HepG2 (cell line): Measurements from ENCODE around the gene GGT7.

Experiments
- ARID3A ChIP-seq: IDR thresholded peaks from 2 replicates; pipeline ENCODE4 v1.6.1; 2012; ENCODE audit warnings: low read depth, low read length, improper control_type of control experiment
- CBX1 ChIP-seq: IDR thresholded peaks from one replicate; pipeline ENCODE4 v1.6.1; 2016; ENCODE audit warnings: antibody characterized with exemption, low read depth
- CTCF ChIP-seq: sonication (generic); formaldehyde crosslinking; IDR thresholded peaks from 2 replicates; pipeline ENCODE4 v1.5.0; 2020; ENCODE audit warnings: mild to moderate bottlenecking, missing genetic modification reagents, moderate library complexity
- HBP1 ChIP-seq: IDR thresholded peaks from 2 replicates; pipeline ENCODE4 v1.6.1; 2016; ENCODE audit warnings: low read depth, control low read depth
- NPAS2 ChIP-seq: sonication (generic); formaldehyde crosslinking; IDR thresholded peaks from 2 replicates; pipeline ENCODE4 v1.8.0; 2022; ENCODE audit warnings: mild to moderate bottlenecking, missing genetic modification reagents, borderline replicate concordance
- NR2C2 ChIP-seq: sonication (generic); formaldehyde crosslinking; IDR thresholded peaks from 2 replicates; pipeline ENCODE4 v1.4.0; 2020; ENCODE audit warnings: missing genetic modification reagents, mild to moderate bottlenecking, moderate library complexity, borderline replicate concordance
- POLR2A ChIP-seq, 2 experiments: IDR thresholded peaks; 2 replicates each; pipeline ENCODE4 v1.6.1; 2011; ENCODE audit warnings: low read depth in 2 of 2, low read length in 2 of 2, mild to moderate bottlenecking in 1 of 2, moderate library complexity in 1 of 2; ENCODE audit not compliant: insufficient read depth in 1 of 2
- POLR2AphosphoS2 ChIP-seq: IDR thresholded peaks from 2 replicates; pipeline ENCODE4 v1.6.1; 2011; ENCODE audit warnings: low read depth, low read length, improper control_type of control experiment
- POLR2AphosphoS5 ChIP-seq: IDR thresholded peaks from 2 replicates; pipeline ENCODE4 v1.6.1; 2012; ENCODE audit warnings: low read depth, low read length
- RXRA ChIP-seq: sonication (generic); formaldehyde crosslinking; IDR thresholded peaks from 2 replicates; pipeline ENCODE4 v1.5.1; 2020; ENCODE audit warnings: missing genetic modification reagents
- SRSF1 ChIP-seq: fragments of 200-400 bp; formaldehyde crosslinking; optimal IDR thresholded peaks from 2 replicates; pipeline ENCODE3; 2017; ENCODE audit warnings: mild to moderate bottlenecking, low read depth, low read length, moderate library complexity
- TCF7L2 ChIP-seq: IDR thresholded peaks from 2 replicates; pipeline ENCODE4 v1.6.1; 2011; ENCODE audit warnings: mild to moderate bottlenecking, low read depth, low read length, moderate library complexity
- ZNF576 ChIP-seq: sonication (generic); formaldehyde crosslinking; IDR thresholded peaks from 2 replicates; pipeline ENCODE4 v1.4.0; 2020; ENCODE audit warnings: mild to moderate bottlenecking, missing genetic modification reagents

- TF ChIP-seq NR2C2 (CRISPR knock-in tag), result no peak
- no peak for TF ChIP-seq POLR2AphosphoS5
- TF ChIP-seq ZNF576 (CRISPR knock-in tag), result no peak
- TF ChIP-seq NPAS2 (CRISPR knock-in tag), result no peak
- no peak for TF ChIP-seq CBX1
- TF ChIP-seq CTCF (CRISPR knock-in tag), result no peak
- no peak for TF ChIP-seq ARID3A
- no peak for TF ChIP-seq SRSF1
- no peak for TF ChIP-seq HBP1 (CRISPR knock-in tag)
- no peak for TF ChIP-seq POLR2AphosphoS2
- no peak for TF ChIP-seq RXRA (CRISPR knock-in tag)
- no peak for TF ChIP-seq TCF7L2
- no peak for TF ChIP-seq POLR2A (IDR thresholded peaks at IDR 0.05; ENCODE audit: insufficient read depth in 1 of 2, low read depth in 2 of 2, low read length in 2 of 2)
Observed at GRCh38 chr20:34920055-34920454, 47.4 kb upstream of the GGT7 start.
